ENCODE measurements around the gene F7.

Gene F7

DNA sequence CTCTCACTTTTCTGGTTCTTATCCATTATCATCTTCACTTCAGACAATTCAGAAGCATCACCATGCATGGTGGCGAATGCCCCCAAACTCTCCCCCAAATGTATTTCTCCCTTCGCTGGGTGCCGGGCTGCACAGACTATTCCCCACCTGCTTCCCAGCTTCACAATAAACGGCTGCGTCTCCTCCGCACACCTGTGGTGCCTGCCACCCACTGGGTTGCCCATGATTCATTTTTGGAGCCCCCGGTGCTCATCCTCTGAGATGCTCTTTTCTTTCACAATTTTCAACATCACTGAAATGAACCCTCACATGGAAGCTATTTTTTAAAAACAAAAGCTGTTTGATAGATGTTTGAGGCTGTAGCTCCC, 14.2 kb downstream of the F7 start:
- Histone ChIP-seq H3K27me3 (ENCODE audit: insufficient read depth, low read depth) (peaks cover 2% of the 10 kb centered on the region; the same call in 1 of the 2 replicates), H3K4me2 (no peak overlapping the region), H3K4me3 (IDR thresholded peaks at IDR 0.05; ENCODE audit: insufficient read depth, low read depth, low read length) (no peak overlapping the region), H3K27ac (no peak overlapping the region), H4K20me1 (ENCODE audit: insufficient read depth) (no peaks in the 10 kb centered on the region), H2AFZ (ENCODE audit: low read depth) (no peak overlapping the region), H3K9ac (no peak overlapping the region), H3K4me1 (ENCODE audit: low read depth, poor library complexity, severe bottlenecking) (no peaks in the 10 kb centered on the region), H3K36me3 (ENCODE audit: insufficient read depth) (no peaks in the 10 kb centered on the region), H3K79me2 (ENCODE audit: insufficient read depth, low read depth) (no peaks in the 10 kb centered on the region)
- TF ChIP-seq, protein P1, sequence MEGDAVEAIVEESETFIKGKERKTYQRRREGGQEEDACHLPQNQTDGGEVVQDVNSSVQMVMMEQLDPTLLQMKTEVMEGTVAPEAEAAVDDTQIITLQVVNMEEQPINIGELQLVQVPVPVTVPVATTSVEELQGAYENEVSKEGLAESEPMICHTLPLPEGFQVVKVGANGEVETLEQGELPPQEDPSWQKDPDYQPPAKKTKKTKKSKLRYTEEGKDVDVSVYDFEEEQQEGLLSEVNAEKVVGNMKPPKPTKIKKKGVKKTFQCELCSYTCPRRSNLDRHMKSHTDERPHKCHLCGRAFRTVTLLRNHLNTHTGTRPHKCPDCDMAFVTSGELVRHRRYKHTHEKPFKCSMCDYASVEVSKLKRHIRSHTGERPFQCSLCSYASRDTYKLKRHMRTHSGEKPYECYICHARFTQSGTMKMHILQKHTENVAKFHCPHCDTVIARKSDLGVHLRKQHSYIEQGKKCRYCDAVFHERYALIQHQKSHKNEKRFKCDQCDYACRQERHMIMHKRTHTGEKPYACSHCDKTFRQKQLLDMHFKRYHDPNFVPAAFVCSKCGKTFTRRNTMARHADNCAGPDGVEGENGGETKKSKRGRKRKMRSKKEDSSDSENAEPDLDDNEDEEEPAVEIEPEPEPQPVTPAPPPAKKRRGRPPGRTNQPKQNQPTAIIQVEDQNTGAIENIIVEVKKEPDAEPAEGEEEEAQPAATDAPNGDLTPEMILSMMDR (conservative IDR thresholded peaks at IDR 0.05; ENCODE audit: low read depth, low read length) = no peak

- Histone ChIP-seq H3K79me2 (ENCODE audit: insufficient read depth, low read depth) (no peaks in the 10 kb centered on the region), H3K36me3 (ENCODE audit: insufficient read depth) (no peaks in the 10 kb centered on the region), H3K27me3 (ENCODE audit: insufficient read depth, low read depth) (peaks cover 2% of the 10 kb centered on the region; the same call in 1 of the 2 replicates), H3K4me3 (IDR thresholded peaks at IDR 0.05; ENCODE audit: insufficient read depth, low read depth, low read length) (no peak overlapping the region), H3K4me1 (ENCODE audit: low read depth, poor library complexity, severe bottlenecking) (no peaks in the 10 kb centered on the region), H3K9ac (no peak overlapping the region), H4K20me1 (ENCODE audit: insufficient read depth) (no peaks in the 10 kb centered on the region), H3K4me2 (no peak overlapping the region), H2AFZ (ENCODE audit: low read depth) (no peak overlapping the region), H3K27ac (no peak overlapping the region)
- TF ChIP-seq, protein P1 (conservative IDR thresholded peaks at IDR 0.05; ENCODE audit: low read depth, low read length) = no peak
Observed at GRCh38 chr13:113120300-113121182, 14.9 kb downstream of the F7 start.

DNA sequence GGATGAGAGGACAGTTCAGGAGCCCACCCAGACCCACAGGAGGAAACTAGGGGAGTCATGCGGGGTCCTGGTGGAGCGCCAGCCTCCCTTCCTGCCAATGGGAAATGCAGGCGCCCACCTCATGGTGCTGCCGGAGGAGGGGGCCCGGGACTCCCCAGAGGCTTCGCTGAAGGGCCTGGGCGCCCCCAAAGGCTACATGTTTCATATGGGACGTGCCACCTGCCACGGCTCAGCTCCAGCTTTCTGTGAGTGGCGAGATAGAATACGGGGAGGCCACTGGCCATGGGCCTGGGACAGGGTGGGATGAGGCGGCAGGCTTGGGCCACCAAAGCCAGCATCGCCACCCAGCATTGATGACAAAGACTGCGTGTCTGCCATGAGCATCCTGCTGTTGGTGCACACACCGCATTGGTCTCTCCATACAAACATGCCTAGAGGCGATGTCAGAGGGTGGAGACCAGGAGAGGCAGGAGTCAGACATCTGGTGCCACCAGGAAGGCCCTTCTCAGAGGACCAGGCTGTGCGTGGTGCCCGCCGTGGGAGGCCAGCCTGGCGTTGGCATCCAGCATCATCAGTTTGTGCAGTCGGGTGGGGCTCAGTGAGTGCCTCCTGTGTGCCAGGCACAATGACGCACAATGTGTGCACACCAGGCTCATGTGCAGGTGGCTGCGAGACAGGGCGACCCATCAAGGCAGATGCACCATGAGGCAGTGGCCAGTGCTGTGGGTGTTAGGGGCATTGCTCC, 15.8 kb downstream of the F7 start:
- Histone ChIP-seq H3K79me2 (ENCODE audit: insufficient read depth, low read depth) (no peaks in the 10 kb centered on the region), H3K27ac (no peak overlapping the region), H3K36me3 (ENCODE audit: insufficient read depth) (no peaks in the 10 kb centered on the region), H3K4me3 (IDR thresholded peaks at IDR 0.05; ENCODE audit: insufficient read depth, low read depth, low read length) (no peak overlapping the region), H4K20me1 (ENCODE audit: insufficient read depth) (no peaks in the 10 kb centered on the region), H3K27me3 (ENCODE audit: insufficient read depth, low read depth) (peaks cover 2% of the 10 kb centered on the region; the same call in 1 of the 2 replicates), H3K4me1 (ENCODE audit: low read depth, poor library complexity, severe bottlenecking) (no peaks in the 10 kb centered on the region), H3K4me2 (no peak overlapping the region), H3K9ac (no peak overlapping the region), H2AFZ (ENCODE audit: low read depth) (no peak overlapping the region)
- TF ChIP-seq, protein P1 (conservative IDR thresholded peaks at IDR 0.05; ENCODE audit: low read depth, low read length) = no peak

DNA sequence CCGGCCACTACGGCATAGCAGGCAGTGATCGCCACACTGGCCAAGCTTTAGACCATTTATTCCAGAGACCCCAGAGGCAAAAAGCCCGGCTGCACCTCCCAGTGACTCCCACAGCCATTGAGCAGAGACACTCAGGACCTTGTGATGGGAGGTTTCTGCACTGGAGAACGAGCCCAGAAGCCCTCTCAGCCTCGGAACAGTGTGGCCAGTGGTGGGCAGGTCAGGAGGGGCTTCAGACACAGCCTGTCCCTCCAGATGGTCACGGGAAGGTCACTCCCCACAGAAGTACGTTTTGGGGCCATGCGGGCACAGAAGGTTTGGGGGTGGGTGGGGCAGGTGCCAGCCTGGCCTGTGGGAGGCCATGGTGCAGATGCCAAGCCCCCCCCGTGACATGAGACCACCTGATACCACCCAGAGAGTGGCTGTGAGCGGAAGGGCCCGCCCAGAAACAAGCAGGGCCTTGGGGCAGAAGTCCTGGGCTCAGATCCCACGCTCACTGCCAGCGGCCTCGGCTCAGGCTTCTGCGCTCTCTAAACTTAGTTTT, 16.4 kb downstream of the F7 start:
- Histone ChIP-seq H3K4me1 (ENCODE audit: low read depth, poor library complexity, severe bottlenecking) (no peaks in the 10 kb centered on the region), H3K36me3 (ENCODE audit: insufficient read depth) (no peaks in the 10 kb centered on the region), H3K9ac (no peak overlapping the region), H3K27me3 (ENCODE audit: insufficient read depth, low read depth) (peaks cover 2% of the 10 kb centered on the region; the same call in 1 of the 2 replicates), H3K27ac (no peak overlapping the region), H3K4me2 (no peak overlapping the region), H3K79me2 (ENCODE audit: insufficient read depth, low read depth) (no peaks in the 10 kb centered on the region), H3K4me3 (IDR thresholded peaks at IDR 0.05; ENCODE audit: insufficient read depth, low read depth, low read length) (no peak overlapping the region), H4K20me1 (ENCODE audit: insufficient read depth) (no peaks in the 10 kb centered on the region), H2AFZ (ENCODE audit: low read depth) (no peak overlapping the region)
- TF ChIP-seq, protein P1 (conservative IDR thresholded peaks at IDR 0.05; ENCODE audit: low read depth, low read length) = no peak

Measured in KMS-11 (cell line).